Smooth muscle cell (in vitro differentiated cells): ENCODE measurements around the gene CFI. TPM values are rescaled to one million over a fixed set of nuclear protein-coding genes. Genes with fewer than 3 reads are reported as not detected.

ENCODE experiments used
- DNase-seq: peaks from one replicate; lab custom pipeline; 2025; ENCODE audit not compliant: unreplicated experiment; lab: John Stamatoyannopoulos, UW
- H2AFZ ChIP-seq: fragments of 200-600 bp; sonication (generic); 2 replicates; pipeline ENCODE4 v1.6.0; 2016; ENCODE audit warnings: antibody characterized with exemption, low read depth, mild to moderate bottlenecking
- H3F3A ChIP-seq: fragments of 200-600 bp; sonication (generic); 2 replicates; pipeline ENCODE4 v1.6.0; 2017; ENCODE audit warnings: antibody characterized with exemption, low read depth
- H3K27ac ChIP-seq: fragments of 200-600 bp; sonication (generic); 2 replicates; pipeline ENCODE4 v1.5.1; 2016; ENCODE audit warnings: low read depth, mild to moderate bottlenecking
- H3K27me3 ChIP-seq: fragments of 200-600 bp; sonication (generic); 2 replicates; pipeline ENCODE4 v1.6.1; 2016; ENCODE audit warnings: low read depth, mild to moderate bottlenecking
- H3K36me3 ChIP-seq: fragments of 200-600 bp; sonication (generic); 2 replicates; pipeline ENCODE4 v1.5.1; 2016; ENCODE audit warnings: low read depth
- H3K4me1 ChIP-seq: fragments of 200-600 bp; sonication (generic); 2 replicates; pipeline ENCODE4 v1.5.1; 2016; ENCODE audit warnings: low read depth
- H3K4me2 ChIP-seq: fragments of 200-600 bp; sonication (generic); 2 replicates; pipeline ENCODE4 v1.6.0; 2016; ENCODE audit warnings: mild to moderate bottlenecking
- H3K4me3 ChIP-seq: fragments of 200-600 bp; sonication (generic); 2 replicates; pipeline ENCODE4 v1.5.1; 2016; ENCODE audit warnings: mild to moderate bottlenecking
- H3K79me2 ChIP-seq: fragments of 200-600 bp; sonication (generic); 2 replicates; pipeline ENCODE4 v1.6.0; 2016; ENCODE audit warnings: low read depth, mild to moderate bottlenecking
- H3K9ac ChIP-seq: fragments of 200-600 bp; sonication (generic); 2 replicates; pipeline ENCODE4 v1.6.0; 2016; ENCODE audit warnings: low read depth
- H3K9me3 ChIP-seq: fragments of 200-600 bp; sonication (generic); replicated peaks from 2 replicates; pipeline ENCODE4 v1.5.1; 2016; ENCODE audit warnings: low read depth
- H4K20me1 ChIP-seq: fragments of 200-600 bp; sonication (generic); 2 replicates; pipeline ENCODE4 v1.6.0; 2016; ENCODE audit warnings: low read depth
- WGBS: methylation state at CpG from one replicate; pipeline ENCODE4 v1.1.7; 2016; ENCODE audit warnings: low lambda C conversion rate; 5-methylcytosine and 5-hydroxymethylcytosine counted together
- polyA plus RNA-seq: library from polyadenylated mRNA; unstranded; fragments of >200 nt; fragmentation: Nextera tagmentation; extraction: Ambion mirVana; gene quantifications from 2 replicates; pipeline ENCODE4 v1.2.1, GENCODE V29; 2016
- total RNA-seq: library from RNA; depleted of rRNA; stranded (reverse); fragments of >200 nt; gene quantifications from 2 replicates; pipeline ENCODE4 v1.2.3, GENCODE V29; 2014
- TF ChIP-seq, protein P1 (sequence below): fragments of 200-600 bp; sonication (generic); IDR thresholded peaks from 2 replicates; pipeline ENCODE4 v1.5.1; 2017; ENCODE audit warnings: borderline replicate concordance, mild to moderate bottlenecking, antibody characterized with exemption; ENCODE audit not compliant: insufficient read depth, poor library complexity, severe bottlenecking

Gene CFI
- total and polyA plus RNA-seq, 2 experiments from 2014 or later, result 0.63 to 1.1 TPM

DNA sequence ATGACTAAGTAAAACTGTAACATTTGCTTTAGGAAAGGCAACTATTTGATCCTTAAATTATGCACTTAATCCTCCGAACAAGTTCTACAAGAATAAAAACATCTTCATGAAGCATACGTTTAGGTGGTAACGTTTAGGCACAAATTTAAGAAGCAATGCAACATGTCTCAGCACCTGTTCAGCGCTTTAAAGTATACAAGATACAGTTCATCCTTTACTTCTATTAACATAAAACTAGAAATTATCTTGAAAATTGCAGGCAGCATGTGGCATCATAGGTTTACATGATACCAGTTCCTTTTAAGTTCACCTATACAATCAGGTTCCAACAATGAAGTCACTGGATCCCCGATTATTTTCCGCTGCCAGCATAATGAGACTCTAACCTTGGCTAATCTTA, 73.4 kb downstream of the CFI start:
- Histone ChIP-seq H3K4me2 (peak overlapping the region; percentile 99), H2AFZ (peak overlapping the region; percentile 99), H3K27me3 (no peaks in the 10 kb centered on the region), H3K4me3 (peak overlapping the region; percentile 92), H3K9me3 (no peaks in the 10 kb centered on the region), H3K4me1 (peaks cover 7% of the 10 kb centered on the region), H3F3A (peaks cover 3% of the 10 kb centered on the region), H4K20me1 (no peaks in the 10 kb centered on the region), H3K27ac (peak overlapping the region; percentile 5), H3K36me3 (no peaks in the 10 kb centered on the region), H3K79me2 (peaks cover 54% of the 10 kb centered on the region), H3K9ac (no peak overlapping the region)
- 55% methylated on average over 6 of the region's 6 CpGs for WGBS
- no peak for DNase-seq
- TF ChIP-seq, protein P1, sequence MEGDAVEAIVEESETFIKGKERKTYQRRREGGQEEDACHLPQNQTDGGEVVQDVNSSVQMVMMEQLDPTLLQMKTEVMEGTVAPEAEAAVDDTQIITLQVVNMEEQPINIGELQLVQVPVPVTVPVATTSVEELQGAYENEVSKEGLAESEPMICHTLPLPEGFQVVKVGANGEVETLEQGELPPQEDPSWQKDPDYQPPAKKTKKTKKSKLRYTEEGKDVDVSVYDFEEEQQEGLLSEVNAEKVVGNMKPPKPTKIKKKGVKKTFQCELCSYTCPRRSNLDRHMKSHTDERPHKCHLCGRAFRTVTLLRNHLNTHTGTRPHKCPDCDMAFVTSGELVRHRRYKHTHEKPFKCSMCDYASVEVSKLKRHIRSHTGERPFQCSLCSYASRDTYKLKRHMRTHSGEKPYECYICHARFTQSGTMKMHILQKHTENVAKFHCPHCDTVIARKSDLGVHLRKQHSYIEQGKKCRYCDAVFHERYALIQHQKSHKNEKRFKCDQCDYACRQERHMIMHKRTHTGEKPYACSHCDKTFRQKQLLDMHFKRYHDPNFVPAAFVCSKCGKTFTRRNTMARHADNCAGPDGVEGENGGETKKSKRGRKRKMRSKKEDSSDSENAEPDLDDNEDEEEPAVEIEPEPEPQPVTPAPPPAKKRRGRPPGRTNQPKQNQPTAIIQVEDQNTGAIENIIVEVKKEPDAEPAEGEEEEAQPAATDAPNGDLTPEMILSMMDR, result no peak

DNA sequence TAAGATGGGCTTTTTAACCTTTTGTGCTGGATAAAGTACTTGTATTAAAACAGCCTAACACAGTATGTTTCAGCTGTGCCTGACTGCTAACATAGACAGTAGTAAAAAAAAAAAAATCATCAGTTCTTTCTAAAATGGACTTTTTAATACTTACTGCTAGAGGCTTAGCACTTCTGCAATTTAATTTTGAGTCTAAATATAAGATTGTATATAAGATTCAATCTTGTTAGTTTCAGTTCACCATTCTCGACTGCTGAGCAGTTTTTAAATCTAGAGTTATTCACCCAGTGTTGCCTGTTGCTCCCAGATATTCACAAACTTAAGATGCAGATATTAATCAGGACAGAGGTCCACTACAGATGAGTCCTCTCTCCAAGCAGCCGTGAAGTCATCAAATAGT, 78.7 kb downstream of the CFI start:
- H2AFZ ChIP-seq, result no peak overlapping the region
- no peak overlapping the region for H3K9ac ChIP-seq
- H3K36me3 ChIP-seq, result no peaks in the 10 kb centered on the region
- peaks cover 69% of the 10 kb centered on the region for H3K79me2 ChIP-seq
- H4K20me1 ChIP-seq, result no peaks in the 10 kb centered on the region
- no peaks in the 10 kb centered on the region for H3K9me3 ChIP-seq
- H3K4me2 ChIP-seq, result no peak overlapping the region
- no peaks in the 10 kb centered on the region for H3F3A ChIP-seq
- no peak overlapping the region for H3K27ac ChIP-seq
- DNase-seq, result no peak
- no peak overlapping the region for H3K4me3 ChIP-seq
- TF ChIP-seq, protein P1, result no peak
- no peaks in the 10 kb centered on the region for H3K27me3 ChIP-seq
- H3K4me1 ChIP-seq, result peaks cover 2% of the 10 kb centered on the region
- 92% methylated on average over 2 of the region's 2 CpGs for WGBS

DNA sequence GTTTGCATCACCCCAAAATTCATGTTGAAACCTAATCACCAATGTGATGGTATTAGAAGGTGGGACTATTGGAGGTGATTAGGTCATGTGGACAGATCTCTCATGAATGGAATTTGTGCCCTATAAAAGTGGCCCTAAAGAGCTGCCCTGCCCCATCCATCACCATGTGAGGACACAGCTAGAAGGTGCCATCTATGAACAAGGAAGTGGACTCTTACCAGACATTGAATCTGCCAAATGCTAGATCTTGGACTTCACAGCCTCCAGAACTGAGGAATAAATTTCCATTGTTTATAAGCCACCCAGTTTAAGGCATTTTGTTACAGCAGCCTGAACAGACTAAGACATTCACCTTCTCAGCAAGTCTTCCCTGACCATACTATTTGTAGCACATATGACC, 79.4 kb downstream of the CFI start:
- no peak for DNase-seq
- no peak overlapping the region for H3K9ac ChIP-seq
- H2AFZ ChIP-seq, result no peak overlapping the region
- H3K27me3 ChIP-seq, result no peaks in the 10 kb centered on the region
- H3K4me2 ChIP-seq, result no peak overlapping the region
- H3K4me1 ChIP-seq, result no peaks in the 10 kb centered on the region
- no peak overlapping the region for H3K4me3 ChIP-seq
- H3F3A ChIP-seq, result no peaks in the 10 kb centered on the region
- H3K27ac ChIP-seq, result no peak overlapping the region
- peaks cover 62% of the 10 kb centered on the region for H3K79me2 ChIP-seq
- H3K36me3 ChIP-seq, result no peaks in the 10 kb centered on the region
- H4K20me1 ChIP-seq, result no peaks in the 10 kb centered on the region
- TF ChIP-seq, protein P1, result no peak
- H3K9me3 ChIP-seq, result no peaks in the 10 kb centered on the region

DNA sequence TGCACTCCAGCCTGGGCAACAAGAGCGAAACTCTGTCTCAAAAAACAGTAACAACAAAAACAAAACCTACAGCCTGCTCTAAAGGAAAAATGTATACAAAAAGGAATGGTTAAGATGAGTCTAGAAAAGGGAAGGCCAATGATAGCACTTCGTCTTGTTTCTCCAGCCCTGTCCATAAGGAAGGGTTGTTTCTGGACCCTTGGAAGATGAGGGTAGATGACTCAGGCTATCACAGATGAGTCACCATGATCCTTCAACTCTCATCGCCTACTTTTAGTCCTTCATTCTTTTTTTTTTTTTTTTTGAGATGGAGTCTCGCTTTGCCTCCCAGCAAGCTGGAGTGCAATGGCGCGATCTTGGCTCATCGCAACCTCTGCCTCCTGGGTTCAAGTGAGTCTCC, 80.8 kb downstream of the CFI start:
- H3K9ac ChIP-seq, result no peak overlapping the region
- no peak overlapping the region for H3K4me2 ChIP-seq
- peaks cover 48% of the 10 kb centered on the region for H3K79me2 ChIP-seq
- no peaks in the 10 kb centered on the region for H4K20me1 ChIP-seq
- WGBS, result 88% methylated on average over 7 of the region's 7 CpGs
- H3K4me3 ChIP-seq, result no peak overlapping the region
- H3K4me1 ChIP-seq, result no peaks in the 10 kb centered on the region
- no peak overlapping the region for H2AFZ ChIP-seq
- no peak for DNase-seq
- no peaks in the 10 kb centered on the region for H3K9me3 ChIP-seq
- TF ChIP-seq, protein P1, result no peak
- no peaks in the 10 kb centered on the region for H3K36me3 ChIP-seq
- no peaks in the 10 kb centered on the region for H3K27me3 ChIP-seq
- H3K27ac ChIP-seq, result no peak overlapping the region
- no peaks in the 10 kb centered on the region for H3F3A ChIP-seq
